Neural crest cell (in vitro differentiated cells): ENCODE measurements around the gene H1-8. TPM values are rescaled to one million over a fixed set of nuclear protein-coding genes. Genes with fewer than 3 reads are reported as not detected.

Experiments used
- DNase-seq: peaks from one replicate; pipeline ENCODE4 v3.0.0; 2021; ENCODE audit warnings: low read depth, mixed read lengths, low spot score
- H3K27ac Mint-ChIP-seq: one replicate; pipeline ENCODE4 v1.8.0; 2021; ENCODE audit warnings: mild to moderate bottlenecking, mixed read lengths; ENCODE audit not compliant: unreplicated experiment
- H3K27me3 Mint-ChIP-seq: 2 replicates; pipeline ENCODE4 v1.8.0; 2021; ENCODE audit warnings: low read depth, mild to moderate bottlenecking, mixed read lengths
- H3K36me3 Mint-ChIP-seq: 2 replicates; pipeline ENCODE4 v1.8.0; 2021; ENCODE audit warnings: low read depth, mild to moderate bottlenecking, mixed read lengths
- H3K4me1 Mint-ChIP-seq: 2 replicates; pipeline ENCODE4 v1.8.0; 2021; ENCODE audit warnings: mixed read lengths
- H3K4me3 Mint-ChIP-seq: one replicate; pipeline ENCODE4 v1.8.0; 2021; ENCODE audit warnings: mild to moderate bottlenecking, mixed read lengths
- H3K9me3 Mint-ChIP-seq: 2 replicates; pipeline ENCODE4 v1.8.0; 2021; ENCODE audit warnings: mixed read lengths
- CTCF ChIP-seq: fragments of 200-600 bp; sonication (generic); conservative IDR thresholded peaks from 2 replicates; pipeline ENCODE4 v1.5.0; 2021; ENCODE audit warnings: antibody characterized with exemption, mild to moderate bottlenecking
- total RNA-seq: library from RNA; stranded (reverse); gene quantifications from 2 replicates; pipeline ENCODE4 v1.2.1, GENCODE V29; 2021

H1-8 gene
- total RNA-seq, 1 donor from 2014 or later, result not detected

- no peak for TF ChIP-seq CTCF
- Mint-ChIP-seq H3K4me3 (no peak overlapping the region), H3K27ac (no peak overlapping the region), H3K27me3 (no peaks in the 10 kb centered on the region), H3K4me1 (peaks cover 12% of the 10 kb centered on the region), H3K9me3 (no peaks in the 10 kb centered on the region), H3K36me3 (no peaks in the 10 kb centered on the region)
- DNase-seq, result no peak
Measured at GRCh38 chr3:129532261-129532660, 10.7 kb upstream of the H1-8 start.

- Mint-ChIP-seq H3K4me1 (peaks cover 12% of the 10 kb centered on the region), H3K4me3 (no peak overlapping the region), H3K27me3 (no peaks in the 10 kb centered on the region), H3K36me3 (no peaks in the 10 kb centered on the region), H3K9me3 (no peaks in the 10 kb centered on the region), H3K27ac (no peak overlapping the region)
- TF ChIP-seq CTCF, result no peak
- DNase-seq, result no peak
Measured at GRCh38 chr3:129533406-129533805, 9.6 kb upstream of the H1-8 start.

- Mint-ChIP-seq H3K27me3 (no peaks in the 10 kb centered on the region), H3K4me1 (peaks cover 12% of the 10 kb centered on the region), H3K36me3 (no peaks in the 10 kb centered on the region), H3K27ac (no peak overlapping the region), H3K4me3 (no peak overlapping the region), H3K9me3 (no peaks in the 10 kb centered on the region)
- DNase-seq, result no peak
- no peak for TF ChIP-seq CTCF
Measured at GRCh38 chr3:129534428-129535027, 8.4 kb upstream of the H1-8 start.

GRCh38 chr3:129535075-129535474 lies 7.9 kb upstream of the H1-8 start:
- H3K4me1 Mint-ChIP-seq, result peaks cover 9% of the 10 kb centered on the region
- H3K36me3 Mint-ChIP-seq, result no peaks in the 10 kb centered on the region
- no peak for DNase-seq
- no peaks in the 10 kb centered on the region for H3K27me3 Mint-ChIP-seq
- H3K4me3 Mint-ChIP-seq, result no peak overlapping the region
- H3K9me3 Mint-ChIP-seq, result no peaks in the 10 kb centered on the region
- no peak overlapping the region for H3K27ac Mint-ChIP-seq
- TF ChIP-seq CTCF, result no peak

- TF ChIP-seq CTCF, result no peak
- H3K27ac Mint-ChIP-seq, result peak overlapping the region; percentile 83
- peaks cover 7% of the 10 kb centered on the region for H3K4me1 Mint-ChIP-seq
- no peaks in the 10 kb centered on the region for H3K27me3 Mint-ChIP-seq
- H3K4me3 Mint-ChIP-seq, result no peak overlapping the region
- no peak for DNase-seq
- H3K9me3 Mint-ChIP-seq, result no peaks in the 10 kb centered on the region
- H3K36me3 Mint-ChIP-seq, result no peaks in the 10 kb centered on the region
Measured at GRCh38 chr3:129536374-129536667, 6.7 kb upstream of the H1-8 start.

- DNase-seq, result no peak
- peaks cover 7% of the 10 kb centered on the region for H3K4me1 Mint-ChIP-seq
- no peaks in the 10 kb centered on the region for H3K9me3 Mint-ChIP-seq
- H3K36me3 Mint-ChIP-seq, result no peaks in the 10 kb centered on the region
- H3K27me3 Mint-ChIP-seq, result no peaks in the 10 kb centered on the region
- no peak overlapping the region for H3K4me3 Mint-ChIP-seq
- no peak for TF ChIP-seq CTCF
- no peak overlapping the region for H3K27ac Mint-ChIP-seq
Measured at GRCh38 chr3:129536804-129537203, 6.2 kb upstream of the H1-8 start.
